HepG2 (cell line): ENCODE results near the gene NRL. TPM values are rescaled to one million over a fixed set of nuclear protein-coding genes. Genes with fewer than 3 reads are reported as not detected.
A peak's percentile ranks its signal among the peaks of the same experiment; 100 is the strongest.

Source experiments
- HDAC2 ChIP-seq: sonication (generic); formaldehyde crosslinking; IDR thresholded peaks from 2 replicates; pipeline ENCODE4 v1.4.0; 2020; ENCODE audit warnings: missing genetic modification reagents
- HNF4A ChIP-seq: sonication (generic); formaldehyde crosslinking; IDR thresholded peaks from 2 replicates; pipeline ENCODE4 v1.4.0; 2020; ENCODE audit warnings: missing genetic modification reagents
- JUNB ChIP-seq: sonication (generic); formaldehyde crosslinking; IDR thresholded peaks from 2 replicates; pipeline ENCODE4 v1.8.0; 2022; ENCODE audit warnings: missing genetic modification reagents, mild to moderate bottlenecking, borderline replicate concordance
- KLF6 ChIP-seq: IDR thresholded peaks from 2 replicates; pipeline ENCODE4 v1.8.0; 2016; ENCODE audit warnings: missing biosample characterization, missing genetic modification reagents
- MBD4 ChIP-seq: IDR thresholded peaks from 2 replicates; pipeline ENCODE4 v1.6.1; 2012; ENCODE audit warnings: low read length, inconsistent platforms, borderline replicate concordance
- MED13 ChIP-seq: sonication (generic); formaldehyde crosslinking; IDR thresholded peaks from 2 replicates; pipeline ENCODE4 v1.5.0; 2020; ENCODE audit warnings: missing genetic modification reagents
- NCOA2 ChIP-seq: sonication (generic); formaldehyde crosslinking; IDR thresholded peaks from 2 replicates; pipeline ENCODE4 v1.8.0; 2022; ENCODE audit warnings: inconsistent platforms
- NFE2L2 ChIP-seq: fragments of 150-350 bp; IDR thresholded peaks from 2 replicates; pipeline ENCODE4 v1.6.1; 2014; ENCODE audit warnings: low read length
- PHF8 ChIP-seq: sonication (generic); formaldehyde crosslinking; IDR thresholded peaks from 2 replicates; pipeline ENCODE4 v1.5.0; 2020; ENCODE audit warnings: missing genetic modification reagents
- RAD51 ChIP-seq: fragments of 450-650 bp; IDR thresholded peaks from 2 replicates; pipeline ENCODE4 v1.6.1; 2016; ENCODE audit warnings: borderline replicate concordance
- RARG ChIP-seq: sonication (generic); formaldehyde crosslinking; IDR thresholded peaks from 2 replicates; pipeline ENCODE4 v1.4.0; 2020; ENCODE audit warnings: low read depth, mild to moderate bottlenecking, missing genetic modification reagents
- TARDBP ChIP-seq: sonication (generic); formaldehyde crosslinking; IDR thresholded peaks from 2 replicates; pipeline ENCODE4 v1.8.0; 2022; ENCODE audit warnings: mild to moderate bottlenecking, missing genetic modification reagents
- ZNF280D ChIP-seq: sonication (generic); formaldehyde crosslinking; IDR thresholded peaks from 2 replicates; pipeline ENCODE4 v1.5.1; 2020; ENCODE audit warnings: mild to moderate bottlenecking, missing genetic modification reagents
- ZNF614 ChIP-seq: IDR thresholded peaks from 2 replicates; pipeline ENCODE4 v1.6.1; 2018; ENCODE audit warnings: missing biosample characterization, missing genetic modification reagents, inconsistent platforms, borderline replicate concordance
- ZNF616 ChIP-seq: sonication (generic); formaldehyde crosslinking; IDR thresholded peaks from 2 replicates; pipeline ENCODE4 v1.5.0; 2020; ENCODE audit warnings: low read depth, mild to moderate bottlenecking, missing genetic modification reagents
- polyA plus RNA-seq, 8 experiments: library from polyadenylated mRNA; depleted of rRNA in 3 of 8; stranded (reverse) in 7 of 8; unstranded in 1 of 8; fragments of >200 nt; fragmentation: Illumina TruSeq in 4 of 8; extraction: Trizol in 4 of 8; gene quantifications; 2 replicates each; pipeline versions ENCODE4 v1.2.1 to v1.2.3, GENCODE V29; 2011 to 2016; ENCODE audit warnings: low read depth in 4 of 8, missing spikeins in 1 of 8, mixed read lengths in 1 of 8; ENCODE audit not compliant: insufficient read depth in 1 of 8
- total RNA-seq, 5 experiments: library from RNA; depleted of rRNA; stranded (reverse); fragments of >200 nt; fragmentation: Illumina TruSeq; extraction: Trizol; gene quantifications; 2 replicates each; pipeline ENCODE4 v1.2.3, GENCODE V29; 2016; ENCODE audit warnings: low read depth in 1 of 5
- TF ChIP-seq, protein P1 (sequence below): sonication (generic); formaldehyde crosslinking; IDR thresholded peaks from 2 replicates; pipeline ENCODE4 v1.5.1; 2020; ENCODE audit warnings: missing genetic modification reagents, mild to moderate bottlenecking, borderline replicate concordance
- TF ChIP-seq, protein P2 (sequence below): sonication (generic); formaldehyde crosslinking; IDR thresholded peaks from 2 replicates; pipeline ENCODE4 v1.8.0; 2022; ENCODE audit warnings: missing genetic modification reagents, mild to moderate bottlenecking, borderline replicate concordance
- TF ChIP-seq, protein P3 (sequence below): sonication (generic); formaldehyde crosslinking; IDR thresholded peaks from 2 replicates; pipeline ENCODE4 v1.4.0; 2020; ENCODE audit warnings: missing genetic modification reagents, borderline replicate concordance

Gene NRL
- total and polyA plus RNA-seq, 2 of the 13 experiments (the other 11 are each of a cell fraction or from before 2014, with no cell fraction given), result 2.5 to 4.7 TPM

GRCh38 chr14:24067133-24068082 lies 47.3 kb downstream of the NRL start (continued):
- TF ChIP-seq ZNF280D (CRISPR knock-in tag) (peak; percentile 62; the same call in 1 of the 2 replicates), HNF4A (CRISPR knock-in tag) (peak; percentile 81), RAD51 (no peak), NCOA2 (CRISPR knock-in tag) (0 out of 2 replicates have a peak, but pooled peaks have one; percentile 18), NFE2L2 (no peak), TARDBP (CRISPR knock-in tag) (peak; percentile 46; the same call in 1 of the 2 replicates), MED13 (CRISPR knock-in tag) (no peak), ZNF614 (CRISPR knock-in tag) (peak; percentile 65; the same call in 1 of the 2 replicates), HDAC2 (CRISPR knock-in tag) (peak; percentile 76; the same call in 1 of the 2 replicates), RARG (CRISPR knock-in tag) (no peak), PHF8 (CRISPR knock-in tag) (0 out of 2 replicates have a peak, but pooled peaks have one; percentile 26), ZNF616 (no peak), JUNB (CRISPR knock-in tag) (no peak), KLF6 (CRISPR knock-in tag) (no peak), MBD4 (no peak)
- TF ChIP-seq, protein P1, sequence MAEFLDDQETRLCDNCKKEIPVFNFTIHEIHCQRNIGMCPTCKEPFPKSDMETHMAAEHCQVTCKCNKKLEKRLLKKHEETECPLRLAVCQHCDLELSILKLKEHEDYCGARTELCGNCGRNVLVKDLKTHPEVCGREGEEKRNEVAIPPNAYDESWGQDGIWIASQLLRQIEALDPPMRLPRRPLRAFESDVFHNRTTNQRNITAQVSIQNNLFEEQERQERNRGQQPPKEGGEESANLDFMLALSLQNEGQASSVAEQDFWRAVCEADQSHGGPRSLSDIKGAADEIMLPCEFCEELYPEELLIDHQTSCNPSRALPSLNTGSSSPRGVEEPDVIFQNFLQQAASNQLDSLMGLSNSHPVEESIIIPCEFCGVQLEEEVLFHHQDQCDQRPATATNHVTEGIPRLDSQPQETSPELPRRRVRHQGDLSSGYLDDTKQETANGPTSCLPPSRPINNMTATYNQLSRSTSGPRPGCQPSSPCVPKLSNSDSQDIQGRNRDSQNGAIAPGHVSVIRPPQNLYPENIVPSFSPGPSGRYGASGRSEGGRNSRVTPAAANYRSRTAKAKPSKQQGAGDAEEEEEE, result peak; percentile 83
- TF ChIP-seq, protein P2, sequence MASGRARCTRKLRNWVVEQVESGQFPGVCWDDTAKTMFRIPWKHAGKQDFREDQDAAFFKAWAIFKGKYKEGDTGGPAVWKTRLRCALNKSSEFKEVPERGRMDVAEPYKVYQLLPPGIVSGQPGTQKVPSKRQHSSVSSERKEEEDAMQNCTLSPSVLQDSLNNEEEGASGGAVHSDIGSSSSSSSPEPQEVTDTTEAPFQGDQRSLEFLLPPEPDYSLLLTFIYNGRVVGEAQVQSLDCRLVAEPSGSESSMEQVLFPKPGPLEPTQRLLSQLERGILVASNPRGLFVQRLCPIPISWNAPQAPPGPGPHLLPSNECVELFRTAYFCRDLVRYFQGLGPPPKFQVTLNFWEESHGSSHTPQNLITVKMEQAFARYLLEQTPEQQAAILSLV (CRISPR knock-in tag), result peak; percentile 49; the same call in 1 of the 2 replicates
- TF ChIP-seq, protein P3, sequence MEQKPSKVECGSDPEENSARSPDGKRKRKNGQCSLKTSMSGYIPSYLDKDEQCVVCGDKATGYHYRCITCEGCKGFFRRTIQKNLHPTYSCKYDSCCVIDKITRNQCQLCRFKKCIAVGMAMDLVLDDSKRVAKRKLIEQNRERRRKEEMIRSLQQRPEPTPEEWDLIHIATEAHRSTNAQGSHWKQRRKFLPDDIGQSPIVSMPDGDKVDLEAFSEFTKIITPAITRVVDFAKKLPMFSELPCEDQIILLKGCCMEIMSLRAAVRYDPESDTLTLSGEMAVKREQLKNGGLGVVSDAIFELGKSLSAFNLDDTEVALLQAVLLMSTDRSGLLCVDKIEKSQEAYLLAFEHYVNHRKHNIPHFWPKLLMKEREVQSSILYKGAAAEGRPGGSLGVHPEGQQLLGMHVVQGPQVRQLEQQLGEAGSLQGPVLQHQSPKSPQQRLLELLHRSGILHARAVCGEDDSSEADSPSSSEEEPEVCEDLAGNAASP (CRISPR knock-in tag), result 0 out of 2 replicates have a peak, but pooled peaks have one; percentile 33
